HEK293 (cell line): ENCODE results near the gene NFS1.

ENCODE experiments used
- CTCF ChIA-PET: fragments of 350-600 bp; formaldehyde crosslinking; extraction: SDS; loops from one replicate; lab custom pipeline; 2021; ENCODE audit warnings: antibody characterized with exemption; lab: Yijun Ruan, JAX
- POLR2A ChIA-PET: fragments of 300-600 bp; formaldehyde crosslinking; extraction: SDS; loops from one replicate; lab custom pipeline; 2020; ENCODE audit warnings: antibody characterized with exemption, inconsistent platforms; lab: Yijun Ruan, JAX
- H3K27ac ChIP-seq: fragments of 200-500 bp; sonication (Bioruptor generic); 2 replicates; pipeline ENCODE4 v1.5.1; 2014; ENCODE audit warnings: low read depth, low read length, control low read depth, inconsistent platforms; ENCODE audit errors: extremely low read depth
- H3K36me3 ChIP-seq, 2 experiments: fragments of 200-500 bp in 1 of 2; sonication (Bioruptor generic) in 1 of 2; 1 replicate in 1 of 2; 2 replicates in 1 of 2; pipeline ENCODE4 v1.5.1; 2014 to 2017; ENCODE audit warnings: inconsistent platforms in 2 of 2, low read length in 2 of 2; ENCODE audit not compliant: control insufficient read depth in 2 of 2, insufficient read depth in 1 of 2
- H3K4me1 ChIP-seq: fragments of 200-500 bp; sonication (Bioruptor generic); 2 replicates; pipeline ENCODE4 v1.5.1; 2014; ENCODE audit warnings: mild to moderate bottlenecking, low read length, inconsistent platforms; ENCODE audit not compliant: control insufficient read depth, insufficient read depth
- H3K4me3 ChIP-seq: 2 replicates; pipeline ENCODE4 v1.5.1; 2011; ENCODE audit warnings: low read depth, mild to moderate bottlenecking, control low read depth, low read length, moderate library complexity
- H3K9me3 ChIP-seq: fragments of 200-500 bp; sonication (Bioruptor generic); 2 replicates; pipeline ENCODE4 v1.5.1; 2014; ENCODE audit warnings: low read depth, low read length, inconsistent platforms; ENCODE audit not compliant: control insufficient read depth, insufficient read depth
- FEZF1 ChIP-seq: fragments of 450-650 bp; formaldehyde crosslinking; IDR thresholded peaks from 2 replicates; pipeline ENCODE4 v1.5.1; 2016; ENCODE audit warnings: missing biosample characterization, missing genetic modification characterization
- HOXA7 ChIP-seq: sonication (generic); formaldehyde crosslinking; IDR thresholded peaks from 2 replicates; pipeline ENCODE4 v1.8.1; 2022; ENCODE audit warnings: missing genetic modification reagents, borderline replicate concordance
- TCF7L2 ChIP-seq: IDR thresholded peaks from 2 replicates; pipeline ENCODE4 v1.6.1; 2011; ENCODE audit warnings: low read depth, mild to moderate bottlenecking, inconsistent platforms, low read length, moderate library complexity, borderline replicate concordance
- ZBTB1 ChIP-seq: fragments of 450-650 bp; formaldehyde crosslinking; IDR thresholded peaks from 2 replicates; pipeline ENCODE4 v1.5.1; 2016; ENCODE audit warnings: missing biosample characterization, missing genetic modification characterization
- ZBTB8A ChIP-seq: fragments of 450-650 bp; formaldehyde crosslinking; IDR thresholded peaks from 2 replicates; pipeline ENCODE4 v1.5.1; 2016; ENCODE audit warnings: missing biosample characterization, missing genetic modification characterization
- ZNF132 ChIP-seq: fragments of 450-650 bp; formaldehyde crosslinking; IDR thresholded peaks from 2 replicates; pipeline ENCODE4 v1.5.1; 2017; ENCODE audit warnings: missing biosample characterization, missing genetic modification characterization, borderline replicate concordance
- ZNF140 ChIP-seq: fragments of 450-650 bp; formaldehyde crosslinking; IDR thresholded peaks from 2 replicates; pipeline ENCODE4 v1.5.1; 2016; ENCODE audit warnings: missing biosample characterization, missing genetic modification characterization
- ZNF146 ChIP-seq: fragments of 450-650 bp; formaldehyde crosslinking; IDR thresholded peaks from 2 replicates; pipeline ENCODE4 v1.5.1; 2016; ENCODE audit warnings: missing biosample characterization, missing genetic modification characterization
- ZNF16 ChIP-seq: fragments of 450-650 bp; formaldehyde crosslinking; IDR thresholded peaks from 2 replicates; pipeline ENCODE4 v1.5.1; 2016; ENCODE audit warnings: low read depth, missing biosample characterization, missing genetic modification characterization
- ZNF211 ChIP-seq: fragments of 450-650 bp; formaldehyde crosslinking; IDR thresholded peaks from 2 replicates; pipeline ENCODE4 v1.5.1; 2016; ENCODE audit warnings: low read depth, missing biosample characterization, missing genetic modification characterization
- ZNF433 ChIP-seq: fragments of 450-650 bp; formaldehyde crosslinking; IDR thresholded peaks from 2 replicates; pipeline ENCODE4 v1.5.1; 2016; ENCODE audit warnings: missing biosample characterization, missing genetic modification characterization, low read depth
- ZNF585B ChIP-seq: fragments of 450-650 bp; formaldehyde crosslinking; IDR thresholded peaks from 2 replicates; pipeline ENCODE4 v1.5.1; 2016; ENCODE audit warnings: missing biosample characterization, missing genetic modification characterization
- ZNF596 ChIP-seq: fragments of 450-650 bp; IDR thresholded peaks from 2 replicates; pipeline ENCODE4 v1.5.0; 2018; ENCODE audit warnings: missing biosample characterization, mild to moderate bottlenecking, missing genetic modification characterization, moderate library complexity
- ZNF629 ChIP-seq: fragments of 450-650 bp; formaldehyde crosslinking; IDR thresholded peaks from 2 replicates; pipeline ENCODE4 v1.5.1; 2017; ENCODE audit warnings: missing biosample characterization, missing genetic modification characterization
- ZNF777 ChIP-seq: fragments of 450-650 bp; formaldehyde crosslinking; IDR thresholded peaks from 2 replicates; pipeline ENCODE4 v1.5.1; 2017; ENCODE audit warnings: missing biosample characterization, missing genetic modification characterization, borderline replicate concordance
- ZSCAN23 ChIP-seq: fragments of 450-650 bp; formaldehyde crosslinking; IDR thresholded peaks from 2 replicates; pipeline ENCODE4 v1.5.1; 2016; ENCODE audit warnings: missing biosample characterization, missing genetic modification characterization
- ZSCAN30 ChIP-seq: fragments of 450-650 bp; IDR thresholded peaks from 2 replicates; pipeline ENCODE4 v1.5.1; 2018; ENCODE audit warnings: missing biosample characterization, mild to moderate bottlenecking, missing genetic modification characterization, moderate library complexity
- ZXDB ChIP-seq: fragments of 450-650 bp; formaldehyde crosslinking; IDR thresholded peaks from 2 replicates; pipeline ENCODE4 v1.5.1; 2016; ENCODE audit warnings: missing biosample characterization, missing genetic modification characterization
- TF ChIP-seq, protein P1 (sequence below): fragments of 450-650 bp; formaldehyde crosslinking; IDR thresholded peaks from 2 replicates; pipeline ENCODE4 v1.5.1; 2016; ENCODE audit warnings: missing biosample characterization, missing genetic modification characterization
- TF ChIP-seq, protein P2 (sequence below): fragments of 450-650 bp; formaldehyde crosslinking; IDR thresholded peaks from 2 replicates; pipeline ENCODE4 v1.5.1; 2016; ENCODE audit warnings: missing biosample characterization, missing genetic modification characterization
- TF ChIP-seq, protein P3 (sequence below): fragments of 450-650 bp; formaldehyde crosslinking; IDR thresholded peaks from 2 replicates; pipeline ENCODE4 v1.5.1; 2017; ENCODE audit warnings: missing biosample characterization, missing genetic modification characterization

The NFS1 gene

DNA sequence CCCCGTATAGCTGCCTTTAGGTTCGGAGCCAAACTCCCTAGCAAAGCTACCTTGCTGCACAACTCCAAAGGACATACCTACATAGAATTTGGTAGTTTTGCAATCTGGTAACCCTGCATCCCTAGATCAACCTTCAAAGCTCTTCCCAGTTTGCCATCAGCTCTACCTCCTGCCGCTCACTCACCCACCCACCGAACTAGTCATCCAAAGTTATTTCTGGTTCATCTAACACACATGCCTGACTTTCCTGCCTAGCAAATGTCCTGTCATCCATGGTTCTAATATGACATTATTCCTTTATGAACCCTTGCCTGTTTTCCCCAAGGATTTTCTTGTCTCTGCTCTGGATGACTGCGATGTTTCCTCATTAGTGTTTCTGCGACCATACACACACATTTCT lies 61.9 kb downstream of the NFS1 start:
- H3K27ac ChIP-seq, result no peak overlapping the region
- H3K36me3 ChIP-seq, result peaks cover 0 to 6% of the 10 kb centered on the region in 2 experiments; a peak in 1 of 3 replicates
- TF ChIP-seq, protein P1, sequence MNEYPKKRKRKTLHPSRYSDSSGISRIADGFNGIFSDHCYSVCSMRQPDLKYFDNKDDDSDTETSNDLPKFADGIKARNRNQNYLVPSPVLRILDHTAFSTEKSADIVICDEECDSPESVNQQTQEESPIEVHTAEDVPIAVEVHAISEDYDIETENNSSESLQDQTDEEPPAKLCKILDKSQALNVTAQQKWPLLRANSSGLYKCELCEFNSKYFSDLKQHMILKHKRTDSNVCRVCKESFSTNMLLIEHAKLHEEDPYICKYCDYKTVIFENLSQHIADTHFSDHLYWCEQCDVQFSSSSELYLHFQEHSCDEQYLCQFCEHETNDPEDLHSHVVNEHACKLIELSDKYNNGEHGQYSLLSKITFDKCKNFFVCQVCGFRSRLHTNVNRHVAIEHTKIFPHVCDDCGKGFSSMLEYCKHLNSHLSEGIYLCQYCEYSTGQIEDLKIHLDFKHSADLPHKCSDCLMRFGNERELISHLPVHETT (tag by site-specific recombination), result no peak
- no peak for TF ChIP-seq ZNF629 (tag by site-specific recombination)
- TF ChIP-seq ZNF211 (tag by site-specific recombination), result no peak
- TF ChIP-seq ZNF433 (tag by site-specific recombination), result no peak
- no peak for TF ChIP-seq ZNF146
- TF ChIP-seq ZNF596, result no peak
- no peak for TF ChIP-seq ZBTB8A (tag by site-specific recombination)
- TF ChIP-seq ZNF16 (tag by site-specific recombination), result no peak
- TF ChIP-seq ZNF140, result no peak
- TF ChIP-seq ZBTB1 (tag by site-specific recombination), result no peak
- TF ChIP-seq, protein P2, sequence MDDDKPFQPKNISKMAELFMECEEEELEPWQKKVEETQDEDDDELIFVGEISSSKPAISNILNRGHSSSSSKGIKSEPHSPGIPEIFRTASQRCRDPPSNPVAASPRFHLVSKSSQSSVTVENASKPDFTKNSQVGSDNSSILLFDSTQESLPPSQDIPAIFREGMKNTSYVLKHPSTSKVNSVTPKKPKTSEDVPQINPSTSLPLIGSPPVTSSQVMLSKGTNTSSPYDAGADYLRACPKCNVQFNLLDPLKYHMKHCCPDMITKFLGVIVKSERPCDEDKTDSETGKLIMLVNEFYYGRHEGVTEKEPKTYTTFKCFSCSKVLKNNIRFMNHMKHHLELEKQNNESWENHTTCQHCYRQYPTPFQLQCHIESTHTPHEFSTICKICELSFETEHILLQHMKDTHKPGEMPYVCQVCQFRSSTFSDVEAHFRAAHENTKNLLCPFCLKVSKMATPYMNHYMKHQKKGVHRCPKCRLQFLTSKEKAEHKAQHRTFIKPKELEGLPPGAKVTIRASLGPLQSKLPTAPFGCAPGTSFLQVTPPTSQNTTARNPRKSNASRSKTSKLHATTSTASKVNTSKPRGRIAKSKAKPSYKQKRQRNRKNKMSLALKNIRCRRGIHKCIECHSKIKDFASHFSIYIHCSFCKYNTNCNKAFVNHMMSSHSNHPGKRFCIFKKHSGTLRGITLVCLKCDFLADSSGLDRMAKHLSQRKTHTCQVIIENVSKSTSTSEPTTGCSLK (tag by site-specific recombination), result no peak
- no peaks in the 10 kb centered on the region for H3K9me3 ChIP-seq
- ChIA-PET CTCF (interaction anchor here (3.2 kb wide), 1 partner anchor 18 kb away, joined by 16 read pairs; no protein-coding TSS in a partner anchor), POLR2A (interaction anchor here (0.5 kb wide), 2 partner anchors 55 to 851 kb away, joined by 3 read pairs; no protein-coding TSS in a partner anchor)
- no peaks in the 10 kb centered on the region for H3K4me1 ChIP-seq
- no peak overlapping the region for H3K4me3 ChIP-seq

DNA sequence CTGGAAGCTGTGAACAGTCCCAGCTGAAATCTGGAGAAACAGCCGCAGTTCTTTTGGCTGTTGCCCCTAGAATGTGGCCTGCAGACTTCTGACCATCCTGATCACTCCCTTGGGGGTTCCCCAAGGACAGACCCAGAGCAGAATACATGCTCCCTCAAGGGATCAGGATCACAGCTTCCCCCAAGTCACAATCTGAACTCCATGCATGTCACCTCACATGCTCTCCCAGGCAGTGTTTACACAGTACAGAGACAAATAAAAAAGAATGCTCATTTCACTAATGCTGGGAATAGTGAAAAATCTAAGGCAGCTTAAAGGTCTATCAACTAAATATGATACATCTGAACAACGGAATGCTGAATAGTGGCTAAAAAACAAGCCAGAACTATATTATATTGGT lies 63.1 kb downstream of the NFS1 start:
- H3K27ac ChIP-seq, result no peak overlapping the region; the same call in 1 of the 2 replicates
- ChIA-PET CTCF (interaction anchor here (0.5 to 3.2 kb wide), 2 partner anchors 16 to 57 kb away, joined by 4 to 16 read pairs; no protein-coding TSS in a partner anchor), POLR2A (interaction anchor here (0.6 to 0.8 kb wide), 2 partner anchors 20 to 960 kb away, joined by 3 read pairs; partner anchors contain the start of gene SPAG4)
- peaks cover 0 to 18% of the 10 kb centered on the region in 2 experiments; a peak in 1 of 3 replicates for H3K36me3 ChIP-seq
- TF ChIP-seq FEZF1 (tag by site-specific recombination) (peak; percentile 20; the same call in 1 of the 2 replicates), HOXA7 (CRISPR knock-in tag) (no peak)
- no peaks in the 10 kb centered on the region for H3K4me1 ChIP-seq
- no peaks in the 10 kb centered on the region for H3K9me3 ChIP-seq
- no peak overlapping the region for H3K4me3 ChIP-seq

DNA sequence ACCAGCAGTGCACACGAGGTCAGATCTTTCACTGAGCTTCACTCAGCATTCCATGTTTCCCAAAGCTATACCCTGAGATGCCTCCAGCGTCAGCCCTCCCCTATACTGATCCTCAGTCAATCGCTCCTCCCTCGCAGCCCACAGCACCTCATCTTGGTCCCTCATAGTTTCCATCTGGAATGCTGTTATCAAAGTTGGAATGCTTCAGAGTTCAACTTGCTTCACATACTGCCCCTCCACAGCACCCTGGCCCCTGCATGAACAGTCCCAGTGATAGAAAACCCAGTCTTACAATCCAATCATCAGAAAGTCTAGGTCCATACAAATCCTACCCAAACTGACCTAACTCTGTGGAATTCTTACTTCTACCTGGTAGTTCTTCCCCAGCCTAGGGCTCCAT lies 63.5 kb downstream of the NFS1 start:
- H3K9me3 ChIP-seq, result no peaks in the 10 kb centered on the region
- POLR2A ChIA-PET, result interaction anchor here (0.6 kb wide), 1 partner anchor 960 kb away, joined by 3 read pairs; no protein-coding TSS in a partner anchor
- no peak overlapping the region for H3K4me3 ChIP-seq
- H3K4me1 ChIP-seq, result no peaks in the 10 kb centered on the region
- no peak overlapping the region for H3K27ac ChIP-seq
- no peak for TF ChIP-seq ZNF132
- no peak for TF ChIP-seq ZSCAN23 (tag by site-specific recombination)
- no peak for TF ChIP-seq ZNF211 (tag by site-specific recombination)
- no peak for TF ChIP-seq TCF7L2
- TF ChIP-seq ZXDB (tag by site-specific recombination), result no peak
- no peak for TF ChIP-seq ZNF585B (tag by site-specific recombination)
- no peak for TF ChIP-seq ZNF777
- TF ChIP-seq, protein P3, sequence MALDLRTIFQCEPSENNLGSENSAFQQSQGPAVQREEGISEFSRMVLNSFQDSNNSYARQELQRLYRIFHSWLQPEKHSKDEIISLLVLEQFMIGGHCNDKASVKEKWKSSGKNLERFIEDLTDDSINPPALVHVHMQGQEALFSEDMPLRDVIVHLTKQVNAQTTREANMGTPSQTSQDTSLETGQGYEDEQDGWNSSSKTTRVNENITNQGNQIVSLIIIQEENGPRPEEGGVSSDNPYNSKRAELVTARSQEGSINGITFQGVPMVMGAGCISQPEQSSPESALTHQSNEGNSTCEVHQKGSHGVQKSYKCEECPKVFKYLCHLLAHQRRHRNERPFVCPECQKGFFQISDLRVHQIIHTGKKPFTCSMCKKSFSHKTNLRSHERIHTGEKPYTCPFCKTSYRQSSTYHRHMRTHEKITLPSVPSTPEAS (tag by site-specific recombination), result no peak
- TF ChIP-seq ZSCAN30 (tag by site-specific recombination), result no peak
- peaks cover 0 to 22% of the 10 kb centered on the region in 2 experiments; a peak in 1 of 3 replicates for H3K36me3 ChIP-seq
- CTCF ChIA-PET, result interaction anchor here (0.5 kb wide), 1 partner anchor 57 kb away, joined by 4 read pairs; no protein-coding TSS in a partner anchor
